Fibroblast of skin of right biceps (primary cell): ENCODE measurements around the gene LRRC3.

Experiments used
- DNase-seq: peaks from one replicate; pipeline ENCODE4 v3.0.0-alpha.2; 2013

The LRRC3 gene

GRCh38 chr21:44440241-44441040, 14.9 kb upstream of the LRRC3 start:
- DNase-seq, result no peak

- DNase-seq, result no peak
Observed at GRCh38 chr21:44441041-44441400, 14.3 kb upstream of the LRRC3 start.

GRCh38 chr21:44441581-44442265, 13.6 kb upstream of the LRRC3 start:
- no peak for DNase-seq

GRCh38 chr21:44442266-44443125, 12.8 kb upstream of the LRRC3 start:
- no peak for DNase-seq

- no peak for DNase-seq
Observed at GRCh38 chr21:44443291-44443890, 11.9 kb upstream of the LRRC3 start.

- no peak for DNase-seq
Observed at GRCh38 chr21:44443891-44444285, 11.4 kb upstream of the LRRC3 start.

- DNase-seq, result no peak
Observed at GRCh38 chr21:44444286-44444931, 10.9 kb upstream of the LRRC3 start.

- no peak for DNase-seq
Observed at GRCh38 chr21:44445145-44445812, 10.0 kb upstream of the LRRC3 start.

GRCh38 chr21:44448651-44449131, 6.6 kb upstream of the LRRC3 start:
- no peak for DNase-seq

GRCh38 chr21:44449473-44450363, 5.6 kb upstream of the LRRC3 start:
- no peak for DNase-seq

- no peak for DNase-seq
Observed at GRCh38 chr21:44450402-44450801, 4.9 kb upstream of the LRRC3 start.

GRCh38 chr21:44450999-44451398, 4.3 kb upstream of the LRRC3 start:
- no peak for DNase-seq

GRCh38 chr21:44453120-44453519, 2.2 kb upstream of the LRRC3 start:
- DNase-seq, result no peak

- no peak for DNase-seq
Observed at GRCh38 chr21:44454058-44454457, 1.3 kb upstream of the LRRC3 start.

GRCh38 chr21:44455524-44456213, 359 bp downstream of the LRRC3 start:
- peak; percentile 16 for DNase-seq

GRCh38 chr21:44456214-44456914, 1.1 kb downstream of the LRRC3 start:
- no peak for DNase-seq

- DNase-seq, result no peak
Observed at GRCh38 chr21:44456915-44457736, 1.8 kb downstream of the LRRC3 start.

- DNase-seq, result no peak
Observed at GRCh38 chr21:44458971-44459711, 3.8 kb downstream of the LRRC3 start.
